ENCODE results near the gene GIGYF2. TPM values are rescaled to one million over a fixed set of nuclear protein-coding genes. Genes with fewer than 3 reads are reported as not detected.
A peak's percentile ranks its signal among the peaks of the same experiment; 100 is the strongest.

Gene GIGYF2
- total RNA-seq, 2 donors from 2014 or later, result 91.5 to 101 TPM

GRCh38 chr2:232854082-232854481, 157.0 kb downstream of the GIGYF2 start:
- no peaks in the 10 kb centered on the region for H3K27me3 Mint-ChIP-seq
- H3K36me3 Mint-ChIP-seq, result peaks cover 21% of the 10 kb centered on the region
- peaks cover 0 to 3% of the 10 kb centered on the region in 2 donors for H3K4me1 Mint-ChIP-seq (ENCODE audit: low read depth in 2 of 2)
- H3K4me3 Mint-ChIP-seq, result no peak overlapping the region
- DNase-seq (ENCODE audit: low spot score) (no peak), ATAC-seq (no peak)
- no peak overlapping the region for H3K27ac Mint-ChIP-seq
- no peaks in the 10 kb centered on the region for H3K9me3 Mint-ChIP-seq

- DNase-seq (ENCODE audit: low spot score) (no peak), ATAC-seq (no peak)
- Mint-ChIP-seq H3K4me1 (ENCODE audit: low read depth in 2 of 2) (no peaks in the 10 kb centered on the region), H3K27me3 (no peaks in the 10 kb centered on the region), H3K36me3 (peaks cover 19% of the 10 kb centered on the region), H3K9me3 (no peaks in the 10 kb centered on the region), H3K27ac (no peak overlapping the region), H3K4me3 (no peak overlapping the region)
These were observed 160.0 kb downstream of the GIGYF2 start for GRCh38 chr2:232857158-232857563.

DNA sequence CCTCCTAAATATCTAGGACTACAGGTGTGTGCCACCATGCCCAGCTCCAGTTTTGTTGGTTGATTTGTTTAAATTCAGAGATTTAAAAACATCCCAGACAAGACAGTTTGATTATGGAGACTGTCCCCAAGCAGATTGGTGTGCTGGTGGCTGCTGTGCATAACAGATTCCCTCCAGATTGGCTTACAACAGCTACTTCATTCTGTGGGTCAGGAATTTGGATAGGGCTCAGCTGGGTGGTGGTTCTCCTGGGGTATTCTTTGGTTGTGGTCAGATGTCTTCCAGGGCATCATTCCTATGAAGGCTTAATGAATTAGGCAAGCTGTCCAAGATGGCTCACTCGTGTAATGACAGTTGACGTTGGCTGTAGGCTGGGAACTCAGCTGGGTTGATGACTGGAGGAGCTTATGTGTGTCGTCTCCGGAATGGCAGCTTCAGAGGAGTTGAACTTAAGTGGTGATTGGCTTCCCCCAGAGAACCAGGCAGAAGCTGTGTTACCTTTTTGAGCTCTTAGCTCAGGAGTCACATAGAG, 162.3 kb downstream of the GIGYF2 start:
- ATAC-seq (no peak), DNase-seq (ENCODE audit: low spot score) (no peak)
- Mint-ChIP-seq H3K27me3 (no peaks in the 10 kb centered on the region), H3K36me3 (peaks cover 19% of the 10 kb centered on the region), H3K4me3 (no peak overlapping the region), H3K9me3 (no peaks in the 10 kb centered on the region), H3K27ac (no peak overlapping the region), H3K4me1 (ENCODE audit: low read depth in 2 of 2) (no peaks in the 10 kb centered on the region)

DNA sequence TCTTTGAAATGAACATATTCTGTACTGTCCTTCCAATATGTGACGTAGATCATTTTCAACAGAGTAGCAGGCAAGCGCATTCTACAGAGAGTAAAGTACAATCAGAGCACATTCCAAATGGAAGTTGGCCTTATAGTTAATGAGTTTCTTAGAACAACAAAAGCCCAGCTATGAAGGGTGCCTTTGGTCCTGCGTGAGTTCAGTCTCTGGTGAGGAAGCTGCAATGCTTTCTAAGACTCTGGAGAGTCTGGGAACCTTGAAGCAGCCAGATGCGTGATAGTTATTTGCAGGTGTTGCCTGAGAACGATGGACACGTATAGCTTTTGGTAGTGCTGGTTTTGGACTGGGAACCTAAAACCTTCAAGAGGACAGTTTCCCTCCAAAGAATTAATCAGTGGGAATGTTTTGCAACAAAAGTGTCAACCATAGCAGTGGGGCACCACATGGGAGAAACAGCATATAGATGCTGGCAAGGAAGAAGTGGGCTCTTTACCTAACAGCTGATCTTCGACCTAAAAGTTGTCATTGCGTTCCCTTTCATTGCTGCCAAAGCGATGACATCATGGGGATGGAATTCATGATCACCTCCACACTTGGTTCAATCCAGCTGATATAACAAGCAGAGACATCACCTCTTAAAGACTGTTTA, 163.6 kb downstream of the GIGYF2 start:
- no peak for ATAC-seq
- no peak overlapping the region for H3K27ac Mint-ChIP-seq
- no peaks in the 10 kb centered on the region for H3K4me1 Mint-ChIP-seq (ENCODE audit: low read depth in 2 of 2)
- no peaks in the 10 kb centered on the region for H3K27me3 Mint-ChIP-seq
- peaks cover 19% of the 10 kb centered on the region for H3K36me3 Mint-ChIP-seq
- DNase-seq (ENCODE audit: low spot score), result no peak
- no peak overlapping the region for H3K4me3 Mint-ChIP-seq
- H3K9me3 Mint-ChIP-seq, result no peaks in the 10 kb centered on the region

DNA sequence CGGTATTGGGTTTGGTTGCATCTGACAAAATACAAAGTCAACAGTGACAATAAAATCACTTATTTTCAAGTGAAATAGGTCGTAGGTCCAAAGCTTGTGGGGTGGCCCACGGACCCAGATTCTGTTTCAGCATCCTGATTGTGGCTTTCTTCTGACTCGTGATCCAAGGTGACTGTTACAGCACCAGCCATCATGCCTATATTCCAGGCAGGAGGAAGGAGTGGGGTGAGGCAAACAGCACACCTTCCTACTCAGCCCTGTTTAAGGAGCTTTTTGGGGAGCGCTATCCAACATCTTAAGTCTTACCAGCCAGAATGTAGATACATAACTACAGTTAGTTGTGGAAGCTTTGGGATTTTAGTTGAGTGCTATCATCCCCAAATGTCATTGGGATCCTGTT, 164.2 kb downstream of the GIGYF2 start:
- no peaks in the 10 kb centered on the region for H3K27me3 Mint-ChIP-seq
- DNase-seq (ENCODE audit: low spot score) (no peak), ATAC-seq (no peak)
- peaks cover 19% of the 10 kb centered on the region for H3K36me3 Mint-ChIP-seq
- no peaks in the 10 kb centered on the region for H3K9me3 Mint-ChIP-seq
- no peak overlapping the region for H3K4me3 Mint-ChIP-seq
- no peaks in the 10 kb centered on the region for H3K4me1 Mint-ChIP-seq (ENCODE audit: low read depth in 2 of 2)
- no peak overlapping the region for H3K27ac Mint-ChIP-seq

DNA sequence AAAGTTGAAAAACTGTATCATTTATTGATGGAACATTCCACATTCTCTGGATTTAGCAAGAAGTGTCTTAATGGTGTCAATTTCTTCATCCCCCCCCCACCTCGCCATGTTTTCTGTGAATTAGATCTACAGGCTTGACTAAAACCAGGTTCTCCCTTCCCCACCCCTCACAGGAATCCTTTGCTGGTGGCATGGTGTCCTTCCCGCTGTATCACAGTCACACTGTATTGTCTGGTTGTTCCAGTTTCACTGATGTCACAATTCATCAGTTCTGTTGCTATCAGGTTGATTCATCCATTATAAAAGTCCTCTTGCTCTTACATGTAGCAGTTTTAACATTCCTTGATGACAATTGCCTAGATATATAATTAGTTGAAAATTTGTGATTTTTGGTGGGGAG, 166.9 kb downstream of the GIGYF2 start:
- Mint-ChIP-seq H3K4me3 (no peak overlapping the region), H3K27ac (no peak overlapping the region), H3K27me3 (no peaks in the 10 kb centered on the region), H3K36me3 (peaks cover 4% of the 10 kb centered on the region), H3K4me1 (ENCODE audit: low read depth in 2 of 2) (no peaks in the 10 kb centered on the region), H3K9me3 (no peaks in the 10 kb centered on the region)
- DNase-seq (ENCODE audit: low spot score) (no peak), ATAC-seq (no peak)

- DNase-seq (ENCODE audit: low spot score) (no peak), ATAC-seq (no peak)
- H3K4me1 Mint-ChIP-seq (ENCODE audit: low read depth in 2 of 2), result no peaks in the 10 kb centered on the region
- H3K36me3 Mint-ChIP-seq, result no peaks in the 10 kb centered on the region
- no peak overlapping the region for H3K4me3 Mint-ChIP-seq
- H3K27me3 Mint-ChIP-seq, result no peaks in the 10 kb centered on the region
- H3K27ac Mint-ChIP-seq, result no peak overlapping the region
- no peaks in the 10 kb centered on the region for H3K9me3 Mint-ChIP-seq
These were observed 168.0 kb downstream of the GIGYF2 start for GRCh38 chr2:232865165-232865564.

DNA sequence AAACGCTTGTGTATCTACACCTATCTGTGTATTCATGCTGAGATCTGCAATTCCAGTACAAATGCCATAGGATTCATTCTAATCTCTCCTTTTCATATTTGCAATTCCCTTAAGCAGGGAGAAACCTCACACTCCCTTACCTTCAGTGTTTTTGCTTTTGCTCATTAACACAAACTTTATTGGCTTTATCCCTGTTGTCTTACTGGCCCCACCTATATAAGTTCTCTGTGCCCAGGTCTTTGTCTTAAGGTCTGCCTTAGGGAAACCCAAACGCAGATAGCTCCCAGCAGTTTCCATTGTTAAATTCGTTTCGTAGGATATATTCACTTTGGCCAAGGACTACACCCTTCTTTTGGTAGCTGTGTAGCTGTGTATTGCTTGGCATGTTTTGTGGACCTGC, 169.0 kb downstream of the GIGYF2 start:
- H3K36me3 Mint-ChIP-seq, result no peaks in the 10 kb centered on the region
- no peak overlapping the region for H3K27ac Mint-ChIP-seq
- DNase-seq (ENCODE audit: low spot score) (no peak), ATAC-seq (no peak)
- H3K27me3 Mint-ChIP-seq, result no peaks in the 10 kb centered on the region
- H3K4me3 Mint-ChIP-seq, result no peak overlapping the region
- H3K4me1 Mint-ChIP-seq (ENCODE audit: low read depth in 2 of 2), result no peaks in the 10 kb centered on the region
- no peaks in the 10 kb centered on the region for H3K9me3 Mint-ChIP-seq

DNA sequence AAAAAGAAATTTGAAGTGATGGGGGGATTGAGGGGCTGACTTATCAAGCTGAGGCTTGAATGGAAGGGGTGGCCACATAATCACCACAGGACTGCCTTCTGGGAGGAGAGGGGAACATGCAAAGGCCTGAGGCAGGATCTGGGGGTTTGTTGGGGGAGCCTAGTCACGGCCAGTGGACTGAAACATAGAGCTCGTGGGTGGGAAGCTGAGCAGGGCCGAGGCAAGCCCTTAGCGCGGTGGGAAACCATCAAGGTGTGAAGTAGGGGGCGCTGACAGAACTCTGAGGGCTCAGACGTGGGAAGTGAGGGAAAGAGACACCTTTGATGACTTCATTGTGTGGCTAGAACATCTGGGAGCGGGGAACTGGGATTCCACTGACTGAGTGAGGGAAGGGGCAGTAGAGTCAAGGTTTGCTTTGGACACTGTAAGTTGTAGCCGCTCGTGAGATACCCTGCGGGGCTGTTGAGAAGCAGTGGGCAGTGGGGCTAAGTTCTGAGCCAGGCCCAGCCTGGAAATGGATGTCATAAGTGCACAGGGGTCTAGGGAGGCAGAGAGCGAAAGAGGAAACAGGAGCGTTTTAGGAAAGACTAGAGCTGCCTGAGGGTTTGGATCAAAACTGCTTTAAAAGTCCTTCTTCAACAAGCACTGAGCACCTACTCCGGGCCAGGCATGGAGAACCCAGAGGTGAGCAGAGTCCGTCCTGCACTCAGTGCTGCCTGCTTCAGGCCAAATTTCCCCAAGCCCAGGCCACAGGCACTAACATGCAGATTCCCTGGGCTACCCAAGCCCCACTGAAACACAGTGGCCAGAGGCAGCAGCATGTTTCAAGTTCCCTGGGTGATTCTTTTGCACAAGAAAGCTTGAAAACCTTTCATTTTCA, 172.2 kb downstream of the GIGYF2 start:
- Mint-ChIP-seq H3K27ac (no peak overlapping the region), H3K36me3 (no peaks in the 10 kb centered on the region), H3K9me3 (no peaks in the 10 kb centered on the region), H3K4me1 (ENCODE audit: low read depth in 2 of 2) (no peaks in the 10 kb centered on the region), H3K27me3 (no peaks in the 10 kb centered on the region), H3K4me3 (no peak overlapping the region)
- DNase-seq (ENCODE audit: low spot score) (no peak), ATAC-seq (no peak)

- peaks cover 0 to 2% of the 10 kb centered on the region in 2 donors for H3K4me1 Mint-ChIP-seq (ENCODE audit: low read depth in 2 of 2)
- H3K36me3 Mint-ChIP-seq, result no peaks in the 10 kb centered on the region
- ATAC-seq (no peak), DNase-seq (ENCODE audit: low spot score) (no peak)
- H3K27me3 Mint-ChIP-seq, result peaks cover 2 to 5% of the 10 kb centered on the region in 2 donors
- H3K9me3 Mint-ChIP-seq, result no peaks in the 10 kb centered on the region
- H3K4me3 Mint-ChIP-seq, result no peak within 1 kb of the TSS
- H3K27ac Mint-ChIP-seq, result no peak within 1 kb of the TSS
These were observed 173.1 kb downstream of the GIGYF2 start, which contains the start of gene SNORC for GRCh38 chr2:232870018-232870765. Gene SNORC (plus strand): TSS chr2:232870264. CDS start chr2:232870342, 78 bp downstream.

DNA sequence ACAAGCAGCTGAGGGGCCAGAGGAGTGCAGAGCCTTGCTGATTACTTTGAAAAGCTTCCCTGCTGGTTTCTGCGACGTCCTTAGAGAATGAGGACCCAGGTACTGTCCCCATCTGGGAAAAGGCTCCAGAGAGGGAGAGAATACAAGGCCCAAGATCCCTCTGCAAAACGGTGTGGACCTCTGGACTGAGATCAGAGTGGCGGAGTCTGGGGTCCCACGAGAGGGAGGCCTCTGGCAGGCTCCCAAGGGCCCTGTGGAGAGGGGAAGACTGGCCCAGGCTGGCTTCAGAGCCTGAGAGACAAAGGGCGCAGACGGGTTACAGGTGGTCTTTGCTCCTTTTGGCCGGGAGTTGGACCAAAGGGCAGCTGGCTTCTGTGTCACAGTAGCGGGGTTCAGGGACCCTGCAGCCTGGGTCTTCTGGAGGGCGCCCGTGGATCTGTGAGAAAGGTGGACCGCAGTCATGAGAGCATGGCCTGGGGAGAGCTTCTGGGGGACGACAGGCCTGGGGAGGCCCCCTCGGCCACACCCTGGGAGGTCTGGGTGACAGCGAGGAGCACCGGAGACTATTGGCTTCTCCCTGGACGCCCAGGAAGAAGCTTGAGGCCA, 173.7 kb downstream of the GIGYF2 start:
- H3K27ac Mint-ChIP-seq, result no peak overlapping the region
- H3K27me3 Mint-ChIP-seq, result peaks cover 6 to 9% of the 10 kb centered on the region in 2 donors
- H3K4me3 Mint-ChIP-seq, result no peak overlapping the region
- no peaks in the 10 kb centered on the region for H3K9me3 Mint-ChIP-seq
- peaks cover 0 to 5% of the 10 kb centered on the region in 2 donors for H3K4me1 Mint-ChIP-seq (ENCODE audit: low read depth in 2 of 2)
- DNase-seq (ENCODE audit: low spot score) (no peak), ATAC-seq (no peak)
- H3K36me3 Mint-ChIP-seq, result no peaks in the 10 kb centered on the region

DNA sequence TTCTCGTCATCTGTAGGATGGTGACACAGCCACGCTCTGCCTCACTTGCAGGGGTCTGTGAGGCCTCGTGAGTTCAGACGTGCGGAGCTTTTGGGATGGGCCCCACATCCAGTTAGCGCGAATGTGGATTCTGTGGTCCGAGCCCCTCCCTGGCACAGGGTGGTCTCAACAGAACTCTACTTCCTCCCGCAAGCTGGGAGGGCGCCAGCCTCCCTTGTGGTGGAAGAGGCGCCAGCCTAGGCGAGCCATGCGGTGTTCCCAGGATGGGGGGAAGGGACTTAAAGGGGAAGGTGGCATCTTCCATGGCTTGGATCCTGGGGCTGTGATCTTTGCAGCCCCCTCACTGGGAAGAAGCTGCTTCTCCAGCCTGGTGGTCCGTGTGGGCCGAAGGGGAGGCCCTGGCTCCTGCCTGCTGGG, 174.3 kb downstream of the GIGYF2 start:
- ATAC-seq (no peak), DNase-seq (ENCODE audit: low spot score) (peak; percentile 58)
- Mint-ChIP-seq H3K9me3 (no peaks in the 10 kb centered on the region), H3K4me3 (no peak overlapping the region), H3K36me3 (no peaks in the 10 kb centered on the region), H3K27ac (no peak overlapping the region), H3K27me3 (peaks cover 6 to 9% of the 10 kb centered on the region in 2 donors), H3K4me1 (ENCODE audit: low read depth in 2 of 2) (peaks cover 0 to 5% of the 10 kb centered on the region in 2 donors)

Measured in natural killer cell treated with Interleukin-12 subunit alpha and Interleukin-12 subunit beta and Interleukin-15 and Interleukin-18, amount 100 ng/mL, for 72 hours (primary cell).